BJ (cell line): ENCODE data around the gene TTLL4. TPM values are rescaled to one million over a fixed set of nuclear protein-coding genes. Genes with fewer than 3 reads are reported as not detected.
A peak's percentile ranks its signal among the peaks of the same experiment; 100 is the strongest.

ENCODE experiments used
- CTCF ChIA-PET: fragments of 350-600 bp; formaldehyde crosslinking; extraction: SDS; loops from one replicate; lab custom pipeline; 2021; ENCODE audit warnings: antibody characterized with exemption, inconsistent platforms; lab: Yijun Ruan, JAX
- POLR2A ChIA-PET: fragments of 300-600 bp; sonication (Branson Sonifier 250); formaldehyde crosslinking; extraction: SDS; loops from one replicate; lab custom pipeline; 2021; ENCODE audit warnings: antibody characterized with exemption; lab: Charles Lee
- DNase-seq: peaks from one replicate; pipeline ENCODE4 v3.0.0-alpha.2; 2011; ENCODE audit warnings: low read depth
- H3K27me3 ChIP-seq: 2 replicates; pipeline ENCODE4 v1.6.0; 2011; ENCODE audit warnings: low read length; ENCODE audit not compliant: control insufficient read depth, insufficient read depth
- H3K36me3 ChIP-seq: 2 replicates; pipeline ENCODE4 v1.5.1; 2011; ENCODE audit warnings: low read length; ENCODE audit not compliant: control insufficient read depth, insufficient read depth
- H3K4me3 ChIP-seq: 2 replicates; pipeline ENCODE4 v1.5.1; 2011; ENCODE audit warnings: low read depth, mild to moderate bottlenecking, control low read depth, low read length
- CTCF ChIP-seq: IDR thresholded peaks from 2 replicates; pipeline ENCODE4 v1.5.1; 2011; ENCODE audit warnings: low read depth, mild to moderate bottlenecking, control low read depth, inconsistent platforms, low read length, moderate library complexity; ENCODE audit not compliant: insufficient read depth
- polyA plus RNA-seq: library from polyadenylated mRNA; depleted of rRNA; stranded (reverse); fragments of >200 nt; gene quantifications from 2 replicates; pipeline ENCODE4 v1.2.3, GENCODE V29; 2011

Gene TTLL4
- polyA plus RNA-seq, 1 experiment, result 14.1 TPM

GRCh38 chr2:218781691-218782527 lies 71.3 kb downstream of the TTLL4 start, which contains the start of gene CYP27A1:
CYP27A1 (plus strand) TSS chr2:218782147; CDS start chr2:218782183, 36 bp downstream.
- Histone ChIP-seq H3K4me3 (peak within 1 kb of the TSS; percentile 61), H3K36me3 (no peaks in the 10 kb centered on the region; the same call in 1 of the 2 replicates), H3K27me3 (no peaks in the 10 kb centered on the region)
- POLR2A ChIA-PET, result no interaction called here
- no peak for TF ChIP-seq CTCF
- no peak for DNase-seq
- CTCF ChIA-PET, result interaction anchor here (0.6 to 1.5 kb wide), 4 partner anchors 24 to 66 kb away, joined by 3 read pairs; no protein-coding TSS in a partner anchor

- TF ChIP-seq CTCF, result no peak
- Histone ChIP-seq H3K27me3 (no peaks in the 10 kb centered on the region), H3K4me3 (peak overlapping the region; percentile 61), H3K36me3 (no peaks in the 10 kb centered on the region; the same call in 1 of the 2 replicates)
- ChIA-PET CTCF (interaction anchor here (0.9 kb wide), 1 partner anchor 65 kb away, joined by 3 read pairs; no protein-coding TSS in a partner anchor), POLR2A (no interaction called here)
- no peak for DNase-seq
Measured at GRCh38 chr2:218782528-218782844, 71.9 kb downstream of the TTLL4 start.

GRCh38 chr2:218783688-218784087 lies 73.1 kb downstream of the TTLL4 start:
- no peak for DNase-seq
- ChIA-PET POLR2A (no interaction called here), CTCF (interaction anchor here (1.1 kb wide), 1 partner anchor 96 kb away, joined by 3 read pairs; no protein-coding TSS in a partner anchor)
- Histone ChIP-seq H3K27me3 (no peaks in the 10 kb centered on the region), H3K36me3 (no peaks in the 10 kb centered on the region), H3K4me3 (no peak overlapping the region)
- TF ChIP-seq CTCF, result no peak

- H3K36me3 ChIP-seq, result no peaks in the 10 kb centered on the region
- no peak for DNase-seq
- TF ChIP-seq CTCF, result no peak
- H3K27me3 ChIP-seq, result no peaks in the 10 kb centered on the region
- H3K4me3 ChIP-seq, result no peak overlapping the region
- POLR2A ChIA-PET, result no interaction called here
- CTCF ChIA-PET, result no interaction called here
Measured at GRCh38 chr2:218785103-218785502, 74.5 kb downstream of the TTLL4 start.

GRCh38 chr2:218786133-218786532 lies 75.5 kb downstream of the TTLL4 start:
- Histone ChIP-seq H3K36me3 (no peaks in the 10 kb centered on the region), H3K27me3 (no peaks in the 10 kb centered on the region), H3K4me3 (no peak overlapping the region)
- ChIA-PET POLR2A (no interaction called here), CTCF (no interaction called here)
- DNase-seq, result no peak
- no peak for TF ChIP-seq CTCF
